HG03135 (cell line): ENCODE measurements around the gene METTL13.

Experiments used
- ATAC-seq: cut with Tn5 transposase; IDR thresholded peaks from one replicate; pipeline ENCODE4 v1.9.1; 2021; ENCODE audit warnings: mild to moderate bottlenecking, moderate library complexity; ENCODE audit not compliant: unreplicated experiment

METTL13 gene

GRCh38 chr1:171781176-171781875, at the start of gene METTL13:
TSS of gene METTL13 (plus strand) at chr1:171781660. CDS start at chr1:171781968, 308 bp downstream.
- ATAC-seq = peak; percentile 98

GRCh38 chr1:171736196-171736595, 45.3 kb upstream of the METTL13 start:
- ATAC-seq = no peak

GRCh38 chr1:171738911-171739310, 42.5 kb upstream of the METTL13 start:
- no peak for ATAC-seq

GRCh38 chr1:171739656-171740055, 41.8 kb upstream of the METTL13 start:
- no peak for ATAC-seq

GRCh38 chr1:171740356-171740863, 41.0 kb upstream of the METTL13 start:
- ATAC-seq = no peak

- ATAC-seq = peak; percentile 32
Measured at GRCh38 chr1:171740987-171741871, 40.2 kb upstream of the METTL13 start.

GRCh38 chr1:171741872-171742576, 39.4 kb upstream of the METTL13 start, which contains the start of gene VAMP4:
TSS of gene VAMP4 (minus strand) at chr1:171742065. CDS start at chr1:171738414, 3,651 bp downstream.
- peak; percentile 90 for ATAC-seq

GRCh38 chr1:171742577-171742922, 38.9 kb upstream of the METTL13 start:
- no peak for ATAC-seq

GRCh38 chr1:171743081-171743870, 38.2 kb upstream of the METTL13 start:
- ATAC-seq = no peak

- ATAC-seq = no peak
Measured at GRCh38 chr1:171744986-171745385, 36.5 kb upstream of the METTL13 start.

- no peak for ATAC-seq
Measured at GRCh38 chr1:171748651-171749050, 32.8 kb upstream of the METTL13 start.

GRCh38 chr1:171751221-171751620, 30.2 kb upstream of the METTL13 start:
- ATAC-seq = no peak

GRCh38 chr1:171753182-171753581, 28.3 kb upstream of the METTL13 start:
- no peak for ATAC-seq

- no peak for ATAC-seq
Measured at GRCh38 chr1:171753685-171754352, 27.6 kb upstream of the METTL13 start.

GRCh38 chr1:171754353-171754705, 27.1 kb upstream of the METTL13 start:
- ATAC-seq = no peak

- ATAC-seq = no peak
Measured at GRCh38 chr1:171754971-171755370, 26.5 kb upstream of the METTL13 start.

- ATAC-seq = no peak
Measured at GRCh38 chr1:171756856-171757255, 24.6 kb upstream of the METTL13 start.

GRCh38 chr1:171758011-171758410, 23.4 kb upstream of the METTL13 start:
- no peak for ATAC-seq

- no peak for ATAC-seq
Measured at GRCh38 chr1:171762143-171762563, 19.3 kb upstream of the METTL13 start.

- no peak for ATAC-seq
Measured at GRCh38 chr1:171763764-171764163, 17.7 kb upstream of the METTL13 start.
